Cardiac atrium fibroblast (primary cell): ENCODE measurements around the gene OR2G2. TPM values are rescaled to one million over a fixed set of nuclear protein-coding genes. Genes with fewer than 3 reads are reported as not detected.

ENCODE experiments used
- total RNA-seq: library from RNA; depleted of rRNA; stranded (reverse); fragments of >200 nt; gene quantifications from 2 replicates; pipeline ENCODE4 v1.2.3, GENCODE V29; 2015

The OR2G2 gene, protein sequence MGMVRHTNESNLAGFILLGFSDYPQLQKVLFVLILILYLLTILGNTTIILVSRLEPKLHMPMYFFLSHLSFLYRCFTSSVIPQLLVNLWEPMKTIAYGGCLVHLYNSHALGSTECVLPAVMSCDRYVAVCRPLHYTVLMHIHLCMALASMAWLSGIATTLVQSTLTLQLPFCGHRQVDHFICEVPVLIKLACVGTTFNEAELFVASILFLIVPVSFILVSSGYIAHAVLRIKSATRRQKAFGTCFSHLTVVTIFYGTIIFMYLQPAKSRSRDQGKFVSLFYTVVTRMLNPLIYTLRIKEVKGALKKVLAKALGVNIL
- total RNA-seq, result not detected in 2 replicates

GRCh38 chr1:247588060-247588459, at the start of gene OR2G2:
OR2G2 (plus strand) TSS chr1:247588360; CDS start chr1:247588360, 0 bp downstream.

GRCh38 chr1:247548769-247549182, 39.4 kb upstream of the OR2G2 start, which contains the start of gene GCSAML:
GCSAML (plus strand) TSS chr1:247549134; CDS start chr1:247549192, 58 bp downstream.

GRCh38 chr1:247605286-247605685, 17.1 kb downstream of the OR2G2 start, which contains the start of gene OR2G3:
OR2G3 (plus strand) TSS chr1:247605586; CDS start chr1:247605586, 0 bp downstream.

Other genes with a start within 250 kb of the OR2G2 start
- not detected in 2 replicates for gene NLRP3, start 172.2 kb upstream of the OR2G2 start, total RNA-seq
- not detected in 2 replicates for gene OR2B11, start 130.3 kb upstream of the OR2G2 start, total RNA-seq
- not detected in 2 replicates for gene OR2C3, start 51.9 kb upstream of the OR2G2 start, total RNA-seq
- not detected in 2 replicates for gene GCSAML, start 39.2 kb upstream of the OR2G2 start, total RNA-seq
- gene OR2G3, start 17.2 kb downstream of the OR2G2 start, total RNA-seq, result not detected in 2 replicates
- not detected in 2 replicates for gene OR13G1, start 91.4 kb downstream of the OR2G2 start, total RNA-seq
- gene OR6F1, start 128.3 kb downstream of the OR2G2 start, total RNA-seq, result not detected in 2 replicates
- not detected in 2 replicates for gene OR14K1, start 150.3 kb downstream of the OR2G2 start, total RNA-seq
- gene OR14A2, start 159.8 kb downstream of the OR2G2 start, total RNA-seq, result not detected in 2 replicates
- gene OR1C1, start 172.2 kb downstream of the OR2G2 start, total RNA-seq, result not detected in 2 replicates
- not detected in 2 replicates for gene OR14A16, start 235.8 kb downstream of the OR2G2 start, total RNA-seq